ENCODE results near the gene GNG7. TPM values are rescaled to one million over a fixed set of nuclear protein-coding genes. Genes with fewer than 3 reads are reported as not detected.
A peak's percentile ranks its signal among the peaks of the same experiment; 100 is the strongest.
"Not testable (repeated sequence)": the region's sequence is repeated elsewhere in the genome, so short reads cannot be mapped to it uniquely, and the experiment has no call there.

The GNG7 gene
- total RNA-seq, 1 donor from 2014 or later = 0.06 TPM

DNA sequence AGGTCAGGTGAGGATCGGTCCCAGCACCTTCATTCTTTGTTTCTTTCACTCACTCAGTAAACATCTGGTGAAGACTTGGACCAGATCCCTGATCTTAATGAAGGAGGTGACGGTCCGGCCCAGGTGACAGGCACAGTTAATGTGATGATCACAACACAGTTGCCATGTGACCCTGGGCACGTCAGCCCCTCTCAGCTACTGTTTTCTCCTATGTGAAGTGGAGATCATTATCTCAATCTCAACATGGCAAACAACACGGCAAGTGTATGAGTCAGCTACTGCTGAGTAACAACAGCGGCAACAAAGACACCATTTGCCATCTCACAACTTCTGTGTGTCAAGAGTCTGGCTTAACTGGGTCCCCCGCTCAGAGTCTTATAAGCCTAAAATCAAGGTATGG, 74.6 kb downstream of the GNG7 start:
- TF ChIP-seq, protein P1, sequence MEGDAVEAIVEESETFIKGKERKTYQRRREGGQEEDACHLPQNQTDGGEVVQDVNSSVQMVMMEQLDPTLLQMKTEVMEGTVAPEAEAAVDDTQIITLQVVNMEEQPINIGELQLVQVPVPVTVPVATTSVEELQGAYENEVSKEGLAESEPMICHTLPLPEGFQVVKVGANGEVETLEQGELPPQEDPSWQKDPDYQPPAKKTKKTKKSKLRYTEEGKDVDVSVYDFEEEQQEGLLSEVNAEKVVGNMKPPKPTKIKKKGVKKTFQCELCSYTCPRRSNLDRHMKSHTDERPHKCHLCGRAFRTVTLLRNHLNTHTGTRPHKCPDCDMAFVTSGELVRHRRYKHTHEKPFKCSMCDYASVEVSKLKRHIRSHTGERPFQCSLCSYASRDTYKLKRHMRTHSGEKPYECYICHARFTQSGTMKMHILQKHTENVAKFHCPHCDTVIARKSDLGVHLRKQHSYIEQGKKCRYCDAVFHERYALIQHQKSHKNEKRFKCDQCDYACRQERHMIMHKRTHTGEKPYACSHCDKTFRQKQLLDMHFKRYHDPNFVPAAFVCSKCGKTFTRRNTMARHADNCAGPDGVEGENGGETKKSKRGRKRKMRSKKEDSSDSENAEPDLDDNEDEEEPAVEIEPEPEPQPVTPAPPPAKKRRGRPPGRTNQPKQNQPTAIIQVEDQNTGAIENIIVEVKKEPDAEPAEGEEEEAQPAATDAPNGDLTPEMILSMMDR (conservative IDR thresholded peaks at IDR 0.05; ENCODE audit: low read depth, low read length) = no peak
- H3K4me3 ChIP-seq (ENCODE audit: low read depth, low read length) = no peak overlapping the region
- no peak for DNase-seq (ENCODE audit: low read depth)

DNA sequence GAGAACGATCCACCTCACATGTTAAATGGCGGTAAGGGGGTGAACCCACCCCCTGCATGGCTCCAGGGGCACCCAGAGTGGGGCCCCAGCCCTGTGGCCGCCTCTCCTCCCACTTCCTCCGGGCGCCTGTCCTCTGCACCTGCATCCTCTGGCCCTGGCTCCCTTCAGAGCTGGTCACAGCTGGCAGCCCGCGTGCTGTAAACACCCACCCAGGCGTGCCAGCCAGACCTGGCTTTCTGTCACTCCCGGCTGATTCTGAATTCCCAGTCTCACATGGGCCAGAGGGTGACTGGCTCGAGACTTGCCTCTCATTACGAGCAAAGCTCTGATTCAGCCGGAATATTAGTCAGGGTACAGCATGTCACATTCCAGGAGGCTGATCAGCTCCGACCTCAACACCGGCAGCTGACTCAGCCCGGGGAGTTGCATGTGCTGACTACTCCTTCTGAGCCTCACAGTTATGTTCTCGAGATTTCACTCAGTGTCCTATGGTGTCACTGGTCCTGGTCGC, 75.1 kb downstream of the GNG7 start:
- DNase-seq (ENCODE audit: low read depth) = peak; percentile 98
- H3K4me3 ChIP-seq (ENCODE audit: low read depth, low read length) = no peak overlapping the region
- TF ChIP-seq, protein P1 (conservative IDR thresholded peaks at IDR 0.05; ENCODE audit: low read depth, low read length) = no peak

DNA sequence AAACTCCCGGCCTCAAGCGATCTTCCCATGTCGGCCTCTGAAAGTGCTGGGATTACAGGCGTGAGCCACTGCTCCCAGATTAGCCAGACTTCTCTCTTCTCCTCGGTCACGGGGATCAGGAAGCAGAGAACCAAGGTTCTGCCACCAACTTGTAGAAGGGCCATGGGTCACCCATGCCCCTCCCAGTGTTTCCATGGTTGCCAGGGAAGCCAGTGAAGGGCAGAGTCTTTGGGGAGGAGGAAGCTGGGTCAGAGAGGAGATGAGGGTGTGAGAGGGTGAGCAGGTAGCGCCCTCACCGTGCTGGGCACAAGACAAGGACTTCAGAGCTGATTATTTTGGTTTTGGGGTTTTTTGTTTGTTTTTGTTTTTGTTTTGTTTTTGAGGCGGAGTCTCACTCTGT, 77.1 kb downstream of the GNG7 start:
- TF ChIP-seq, protein P1 (conservative IDR thresholded peaks at IDR 0.05; ENCODE audit: low read depth, low read length) = no peak
- no peak for DNase-seq (ENCODE audit: low read depth)
- no peak overlapping the region for H3K4me3 ChIP-seq (ENCODE audit: low read depth, low read length)

DNA sequence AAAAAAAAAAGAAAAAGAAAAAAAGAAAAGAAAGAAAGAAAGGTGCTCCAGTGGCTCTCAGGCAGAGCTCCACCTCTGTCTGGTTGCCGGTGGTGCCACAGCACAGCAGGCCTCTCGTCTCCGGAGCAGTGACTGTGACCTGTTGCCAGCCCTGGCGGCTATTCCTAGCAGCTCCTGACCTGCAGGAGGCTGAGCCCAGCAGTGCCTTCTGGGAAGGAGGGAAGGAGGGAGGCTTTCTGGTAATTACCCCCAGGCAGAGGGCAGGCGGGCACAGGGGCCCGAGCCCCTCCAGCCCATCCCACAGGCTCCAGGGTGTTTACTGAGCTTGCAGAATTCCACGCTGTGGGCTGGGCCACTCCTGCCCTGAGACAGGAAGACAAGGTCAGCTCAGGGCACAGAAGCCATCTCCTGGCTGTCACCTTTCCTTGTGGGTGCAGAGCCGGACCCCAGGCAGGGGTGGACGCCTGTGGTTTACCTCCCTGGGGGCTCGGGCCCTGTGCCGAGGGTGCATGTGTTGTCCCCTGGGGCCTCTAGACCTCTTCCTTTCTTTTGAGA, 77.9 kb downstream of the GNG7 start:
- H3K4me3 ChIP-seq (ENCODE audit: low read depth, low read length) = no peak overlapping the region
- DNase-seq (ENCODE audit: low read depth) = no peak
- TF ChIP-seq, protein P1 (conservative IDR thresholded peaks at IDR 0.05; ENCODE audit: low read depth, low read length) = peak; percentile 30

DNA sequence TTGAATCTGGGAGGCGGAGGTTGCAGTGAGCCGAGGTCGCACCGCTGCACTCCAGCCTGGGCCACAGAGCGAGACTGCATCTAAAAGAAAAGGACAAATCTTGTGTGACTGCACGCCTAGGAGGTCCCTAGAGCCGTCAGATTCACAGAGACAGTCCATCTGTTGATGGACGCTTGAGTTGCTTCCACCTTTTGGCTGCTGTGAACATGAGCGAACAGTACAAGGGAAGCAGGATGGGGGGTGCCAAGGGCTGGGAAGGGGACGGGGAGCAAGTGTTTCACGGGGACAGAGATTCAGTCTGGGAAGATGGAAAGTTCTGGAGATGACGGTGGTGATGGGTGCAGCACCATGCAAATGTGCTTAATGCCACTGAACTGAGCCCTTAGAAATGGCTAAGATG, 78.7 kb downstream of the GNG7 start:
- no peak overlapping the region for H3K4me3 ChIP-seq (ENCODE audit: low read depth, low read length)
- TF ChIP-seq, protein P1 (conservative IDR thresholded peaks at IDR 0.05; ENCODE audit: low read depth, low read length) = no peak
- no peak for DNase-seq (ENCODE audit: low read depth)

DNA sequence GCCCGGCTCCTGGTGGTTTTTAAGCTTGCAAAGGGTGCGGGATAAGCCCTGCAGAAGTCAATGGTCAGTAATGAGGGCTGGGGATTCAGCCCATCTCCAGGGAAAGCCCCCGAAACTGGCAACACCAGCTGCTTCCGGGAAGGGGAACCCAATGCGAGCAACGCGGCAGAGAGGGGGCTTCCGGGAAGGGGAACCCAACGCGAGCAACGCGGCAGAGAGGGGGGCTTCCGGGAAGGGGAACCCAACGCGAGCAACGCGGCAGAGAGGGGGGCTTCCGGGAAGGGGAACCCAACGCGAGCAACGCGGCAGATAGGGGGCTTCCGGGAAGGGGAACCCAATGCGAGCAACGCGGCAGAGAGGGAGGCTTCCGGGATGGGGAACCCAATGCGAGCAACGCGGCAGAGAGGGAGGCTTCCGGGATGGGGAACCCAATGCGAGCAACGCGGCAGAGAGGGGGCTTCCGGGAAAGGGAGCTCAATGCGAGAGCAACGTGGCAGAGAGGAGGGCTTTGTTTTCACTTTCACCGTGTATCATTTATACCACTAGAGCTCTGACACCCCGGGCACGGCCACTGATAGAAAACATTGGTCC, 80.0 kb downstream of the GNG7 start:
- DNase-seq (ENCODE audit: low read depth); H3K4me3 ChIP-seq (ENCODE audit: low read depth, low read length): not testable (repeated sequence)

DNA sequence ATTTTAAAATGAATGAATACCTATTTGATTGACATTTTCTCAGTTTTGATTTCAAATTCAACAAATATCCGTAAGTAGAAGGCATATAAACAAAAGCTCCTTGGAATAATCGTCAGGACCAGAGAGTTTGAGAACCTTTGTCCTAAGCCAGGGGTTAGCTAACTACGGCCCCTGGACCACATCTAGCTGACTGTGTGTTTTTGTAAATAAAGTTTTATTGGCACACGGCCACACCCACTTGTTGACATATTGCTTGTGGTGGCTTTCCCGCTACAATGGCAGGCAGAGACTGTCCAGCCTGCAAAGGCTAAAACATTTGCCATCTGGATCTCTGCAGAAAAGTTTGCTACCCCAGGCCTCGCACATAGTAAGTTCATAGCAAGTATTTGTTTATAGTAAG, 83.4 kb downstream of the GNG7 start:
- H3K4me3 ChIP-seq (ENCODE audit: low read depth, low read length) = no peak overlapping the region
- TF ChIP-seq, protein P1 (conservative IDR thresholded peaks at IDR 0.05; ENCODE audit: low read depth, low read length) = no peak
- no peak for DNase-seq (ENCODE audit: low read depth)

All from epithelial cell of proximal tubule (primary cell).